Tibial artery (tissue), 4 donors: Measurements from ENCODE around the gene CARMIL1.

Source experiments
- DNase-seq, 2 donors: peaks; one replicate each; pipeline ENCODE4 v3.0.0-alpha.2; 2019
- H3K27ac ChIP-seq, 2 donors: fragments of 200-600 bp; sonication (generic) in 1 of 2; 1 replicate in 1 of 2; 2 replicates in 1 of 2; pipeline ENCODE4 v1.5.1; 2018 to 2019; ENCODE audit warnings: mild to moderate bottlenecking in 1 of 2
- H3K27me3 ChIP-seq, 2 donors: fragments of 200-600 bp; sonication (generic) in 1 of 2; one replicate each; pipeline versions ENCODE4 v1.5.1 to v1.6.0; 2016 to 2019
- H3K36me3 ChIP-seq, 3 donors: fragments of 200-600 bp; sonication (generic) in 2 of 3; one replicate each; pipeline ENCODE4 v1.5.1; 2016 to 2019; ENCODE audit warnings: mild to moderate bottlenecking in 2 of 3
- H3K4me1 ChIP-seq, 4 donors: fragments of 200-600 bp; sonication (generic) in 2 of 4; 1 replicate in 3 of 4; 2 replicates in 1 of 4; pipeline ENCODE4 v1.5.1; 2016 to 2019
- H3K4me3 ChIP-seq, 2 donors: fragments of 200-600 bp; sonication (generic) in 1 of 2; 1 replicate in 1 of 2; 2 replicates in 1 of 2; pipeline ENCODE4 v1.5.1; 2018 to 2019; ENCODE audit warnings: mild to moderate bottlenecking in 2 of 2
- H3K9me3 ChIP-seq, 3 donors: fragments of 200-600 bp; sonication (generic) in 1 of 3; one replicate each; pipeline ENCODE4 v1.5.1; 2016 to 2019
- CTCF ChIP-seq, 2 experiments: fragments of 200-600 bp in 1 of 2; fragments of 450-650 bp in 1 of 2; IDR thresholded peaks; one replicate each; pipeline ENCODE4 v1.5.1; 2017 to 2019; ENCODE audit warnings: antibody characterized with exemption in 2 of 2, mild to moderate bottlenecking in 1 of 2, moderate library complexity in 1 of 2
- intact Hi-C: fragments of 100-400 bp; cut with DNase I; formaldehyde crosslinking; loops from one replicate; pipeline ENCODE4 v1.15.0; 2023; ENCODE audit warnings: low total_unique reads

CARMIL1 gene

GRCh38 chr6:25309886-25310285 is 30.7 kb downstream of the CARMIL1 start:
- no peaks in the 10 kb centered on the region for H3K9me3 ChIP-seq
- H3K27ac ChIP-seq: peak overlapping the region in 1 of 2 donors; percentile 61
- DNase-seq: no peak
- H3K4me3 ChIP-seq: no peak overlapping the region
- no peaks in the 10 kb centered on the region for H3K36me3 ChIP-seq
- intact Hi-C loops: no loop called here
- no peaks in the 10 kb centered on the region for H3K27me3 ChIP-seq
- H3K4me1 ChIP-seq: peaks cover 0 to 100% (median 47%) of the 10 kb centered on the region in 4 donors
- TF ChIP-seq CTCF (IDR thresholded peaks at IDR 0.05): no peak

DNA sequence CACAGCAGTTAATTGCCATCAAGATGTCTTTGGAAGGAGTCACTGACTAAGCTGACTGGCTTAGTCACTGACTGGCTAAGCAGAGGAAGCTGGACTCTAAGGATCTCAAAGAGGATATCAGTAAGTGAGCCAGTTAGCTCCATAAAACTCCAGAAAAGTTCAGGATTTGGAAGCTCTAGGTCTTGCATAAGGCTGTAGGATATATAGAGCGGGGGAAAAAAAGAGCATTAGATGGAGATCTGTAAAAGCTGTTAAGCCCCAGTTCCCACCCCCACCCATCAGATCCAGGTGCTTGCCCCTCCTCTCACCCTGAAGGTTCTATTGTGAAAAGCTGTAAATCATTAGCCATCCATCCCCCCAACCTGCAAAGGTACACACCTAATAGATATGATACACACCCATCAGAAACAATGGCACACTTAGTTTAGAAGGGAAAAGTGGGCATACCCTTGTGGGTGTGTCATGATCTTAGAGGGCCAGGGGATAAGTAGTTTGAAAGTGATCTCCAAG is 32.2 kb downstream of the CARMIL1 start:
- H3K4me3 ChIP-seq: no peak overlapping the region
- H3K4me1 ChIP-seq: peaks cover 0 to 100% (median 44%) of the 10 kb centered on the region in 4 donors
- intact Hi-C loops: no loop called here
- H3K36me3 ChIP-seq: no peaks in the 10 kb centered on the region
- TF ChIP-seq CTCF (IDR thresholded peaks at IDR 0.05): no peak
- peak overlapping the region; percentile 23 to 61 for H3K27ac ChIP-seq
- no peaks in the 10 kb centered on the region for H3K27me3 ChIP-seq
- H3K9me3 ChIP-seq: no peaks in the 10 kb centered on the region
- no peak for DNase-seq

- H3K27ac ChIP-seq: peak overlapping the region; percentile 23 to 61
- no peaks in the 10 kb centered on the region for H3K36me3 ChIP-seq
- no peaks in the 10 kb centered on the region for H3K27me3 ChIP-seq
- peak overlapping the region; percentile 10 to 16 for H3K4me3 ChIP-seq
- no peak for DNase-seq
- TF ChIP-seq CTCF (IDR thresholded peaks at IDR 0.05): no peak
- intact Hi-C loops: no loop called here
- H3K4me1 ChIP-seq: peaks cover 0 to 100% (median 43%) of the 10 kb centered on the region in 4 donors
- H3K9me3 ChIP-seq: no peaks in the 10 kb centered on the region
These were observed 33.0 kb downstream of the CARMIL1 start for GRCh38 chr6:25312034-25312620.

GRCh38 chr6:25312703-25313102 is 33.5 kb downstream of the CARMIL1 start:
- intact Hi-C loops: no loop called here
- no peaks in the 10 kb centered on the region for H3K9me3 ChIP-seq
- H3K4me1 ChIP-seq: peaks cover 0 to 100% (median 38%) of the 10 kb centered on the region in 4 donors
- peak overlapping the region; percentile 39 to 61 for H3K27ac ChIP-seq
- no peak for DNase-seq
- no peaks in the 10 kb centered on the region for H3K36me3 ChIP-seq
- H3K27me3 ChIP-seq: no peaks in the 10 kb centered on the region
- H3K4me3 ChIP-seq: peak overlapping the region; percentile 10 to 16
- TF ChIP-seq CTCF (IDR thresholded peaks at IDR 0.05): no peak

DNA sequence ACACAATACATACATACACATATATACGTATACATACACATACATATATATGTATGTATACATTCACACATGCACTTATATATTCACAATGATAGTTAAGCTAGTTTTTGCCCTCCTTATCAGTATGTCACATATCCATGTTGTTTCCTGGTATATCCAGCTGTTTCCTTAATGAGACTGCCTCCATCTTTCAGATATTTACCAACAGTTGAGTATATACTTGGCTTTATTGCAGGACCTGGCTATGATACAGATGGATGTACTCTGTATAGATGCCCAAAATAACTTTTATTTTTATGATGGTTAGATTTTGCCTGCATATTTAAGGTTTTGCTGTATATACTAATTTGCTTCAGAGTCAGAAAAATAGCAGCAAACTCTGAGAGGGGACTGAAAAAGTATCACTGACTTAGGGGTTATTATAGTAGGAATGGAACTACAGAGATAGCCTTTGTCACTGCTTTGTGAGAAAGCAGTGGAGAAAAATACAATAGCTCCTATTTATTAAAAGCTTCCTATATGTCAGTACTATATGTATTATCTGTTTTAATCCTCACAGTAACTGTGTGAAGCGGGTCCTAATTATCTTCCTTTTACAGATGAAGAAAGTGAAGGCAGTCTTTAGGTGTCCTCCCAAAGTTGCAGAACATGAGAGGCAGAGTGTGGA is 35.5 kb downstream of the CARMIL1 start:
- TF ChIP-seq CTCF (IDR thresholded peaks at IDR 0.05): no peak
- Histone ChIP-seq H3K27ac (peak overlapping the region in 1 of 2 donors; percentile 61), H3K27me3 (no peaks in the 10 kb centered on the region), H3K4me3 (no peak overlapping the region), H3K36me3 (no peaks in the 10 kb centered on the region), H3K9me3 (no peaks in the 10 kb centered on the region), H3K4me1 (peaks cover 0 to 86% (median 32%) of the 10 kb centered on the region in 4 donors)
- DNase-seq: no peak
- intact Hi-C loops: no loop called here
